ENCODE results near the gene C11orf97. TPM values are rescaled to one million over a fixed set of nuclear protein-coding genes. Genes with fewer than 3 reads are reported as not detected.

Gene C11orf97
- total RNA-seq, 4 donors from 2014 or later, result not detected

GRCh38 chr11:94528551-94528950 is 16.3 kb downstream of the C11orf97 start:
- intact Hi-C loops (cut with DNase I; ENCODE audit: low total_unique reads), result no loop called here
- TF ChIP-seq POLR2A (IDR thresholded peaks at IDR 0.05), result no peak
- TF ChIP-seq, protein P1, sequence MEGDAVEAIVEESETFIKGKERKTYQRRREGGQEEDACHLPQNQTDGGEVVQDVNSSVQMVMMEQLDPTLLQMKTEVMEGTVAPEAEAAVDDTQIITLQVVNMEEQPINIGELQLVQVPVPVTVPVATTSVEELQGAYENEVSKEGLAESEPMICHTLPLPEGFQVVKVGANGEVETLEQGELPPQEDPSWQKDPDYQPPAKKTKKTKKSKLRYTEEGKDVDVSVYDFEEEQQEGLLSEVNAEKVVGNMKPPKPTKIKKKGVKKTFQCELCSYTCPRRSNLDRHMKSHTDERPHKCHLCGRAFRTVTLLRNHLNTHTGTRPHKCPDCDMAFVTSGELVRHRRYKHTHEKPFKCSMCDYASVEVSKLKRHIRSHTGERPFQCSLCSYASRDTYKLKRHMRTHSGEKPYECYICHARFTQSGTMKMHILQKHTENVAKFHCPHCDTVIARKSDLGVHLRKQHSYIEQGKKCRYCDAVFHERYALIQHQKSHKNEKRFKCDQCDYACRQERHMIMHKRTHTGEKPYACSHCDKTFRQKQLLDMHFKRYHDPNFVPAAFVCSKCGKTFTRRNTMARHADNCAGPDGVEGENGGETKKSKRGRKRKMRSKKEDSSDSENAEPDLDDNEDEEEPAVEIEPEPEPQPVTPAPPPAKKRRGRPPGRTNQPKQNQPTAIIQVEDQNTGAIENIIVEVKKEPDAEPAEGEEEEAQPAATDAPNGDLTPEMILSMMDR (IDR thresholded peaks at IDR 0.05), result no peak
- DNase-seq (ENCODE audit: low spot score in 2 of 2), result no peak
- H3K4me3 ChIP-seq (ENCODE audit: low read depth, poor library complexity, severe bottlenecking), result no peak overlapping the region

DNA sequence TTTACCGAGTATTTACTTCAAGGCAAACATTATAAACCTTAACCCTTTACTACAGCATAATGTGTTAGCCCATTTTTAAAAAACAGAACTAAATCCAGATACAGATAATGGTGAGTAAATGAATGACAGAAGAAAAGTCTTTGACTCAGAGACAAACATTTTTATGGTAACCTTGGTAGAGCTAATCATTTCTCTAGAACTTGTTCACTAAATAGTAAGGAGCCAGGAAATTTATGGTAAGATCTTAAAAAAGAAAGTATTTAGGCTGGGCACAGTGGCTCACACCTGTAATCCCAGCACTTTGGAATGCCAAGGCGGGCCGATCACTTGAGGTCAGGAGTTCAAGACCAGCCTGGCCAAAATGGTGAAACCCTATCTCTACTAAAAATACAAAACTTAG is 19.9 kb downstream of the C11orf97 start:
- intact Hi-C loops (cut with DNase I; ENCODE audit: low total_unique reads), result no loop called here
- WGBS, 2 donors, result 88 to 94% methylated on average over 3 of the region's 3 CpGs
- DNase-seq (ENCODE audit: low spot score in 2 of 2), result no peak
- no peak overlapping the region for H3K4me3 ChIP-seq (ENCODE audit: low read depth, poor library complexity, severe bottlenecking)
- TF ChIP-seq, protein P1 (IDR thresholded peaks at IDR 0.05), result no peak
- TF ChIP-seq POLR2A (IDR thresholded peaks at IDR 0.05), result no peak

DNA sequence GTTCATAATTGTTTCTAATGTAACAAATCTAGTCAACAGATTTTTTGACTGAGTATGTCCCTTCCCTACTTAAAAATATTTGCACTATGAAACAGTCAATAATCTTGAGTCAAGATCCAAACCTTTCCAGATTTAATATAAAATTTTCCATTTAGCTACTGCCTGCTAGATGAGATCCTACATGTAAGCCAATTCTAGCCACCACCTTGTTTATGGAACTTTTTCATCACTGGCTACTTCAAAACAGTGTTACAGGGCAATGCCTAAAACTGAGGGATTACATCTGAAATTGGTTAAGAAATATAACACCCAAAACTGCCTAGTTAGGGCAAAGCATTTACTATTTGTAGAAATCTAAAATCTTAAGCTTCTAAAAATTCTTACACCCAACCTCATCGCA is 20.9 kb downstream of the C11orf97 start:
- no peak for DNase-seq (ENCODE audit: low spot score in 2 of 2)
- 72 to 82% methylated on average over 1 of the region's 1 CpG for WGBS, 2 donors
- TF ChIP-seq POLR2A (IDR thresholded peaks at IDR 0.05), result no peak
- TF ChIP-seq, protein P1 (IDR thresholded peaks at IDR 0.05), result no peak

GRCh38 chr11:94533696-94534630 is 21.7 kb downstream of the C11orf97 start:
- intact Hi-C loops (cut with DNase I; ENCODE audit: low total_unique reads), result no loop called here
- H3K4me3 ChIP-seq (ENCODE audit: low read depth, poor library complexity, severe bottlenecking), result no peak overlapping the region
- WGBS, 2 donors, result 60 to 72% methylated on average over 6 of the region's 6 CpGs
- TF ChIP-seq POLR2A (IDR thresholded peaks at IDR 0.05), result no peak
- no peak for DNase-seq (ENCODE audit: low spot score in 2 of 2)

More for the DNA sequence above, 20.9 kb downstream of the C11orf97 start:
- intact Hi-C loops (cut with DNase I; ENCODE audit: low total_unique reads), result no loop called here
- H3K4me3 ChIP-seq (ENCODE audit: low read depth, poor library complexity, severe bottlenecking), result no peak overlapping the region

GRCh38 chr11:94536386-94536785 is 24.1 kb downstream of the C11orf97 start:
- TF ChIP-seq, protein P1 (IDR thresholded peaks at IDR 0.05), result no peak
- TF ChIP-seq POLR2A (IDR thresholded peaks at IDR 0.05), result no peak
- no peak overlapping the region for H3K4me3 ChIP-seq (ENCODE audit: low read depth, poor library complexity, severe bottlenecking)
- intact Hi-C loops (cut with DNase I; ENCODE audit: low total_unique reads), result no loop called here
- DNase-seq (ENCODE audit: low spot score in 2 of 2), result no peak

- DNase-seq (ENCODE audit: low spot score in 2 of 2), result no peak
- no peak for TF ChIP-seq POLR2A (IDR thresholded peaks at IDR 0.05)
- TF ChIP-seq, protein P1 (IDR thresholded peaks at IDR 0.05), result no peak
- WGBS, 2 donors, result 51 to 54% methylated on average over 3 of the region's 3 CpGs
- intact Hi-C loops (cut with DNase I; ENCODE audit: low total_unique reads), result no loop called here
- H3K4me3 ChIP-seq (ENCODE audit: low read depth, poor library complexity, severe bottlenecking), result no peak overlapping the region
These were observed 24.9 kb downstream of the C11orf97 start for GRCh38 chr11:94537031-94537600.

Measured in lower leg skin (tissue), 4 donors.